22Rv1 (cell line): ENCODE results near the gene EMP3.
"Not testable (repeated sequence)": the region's sequence is repeated elsewhere in the genome, so short reads cannot be mapped to it uniquely, and the experiment has no call there.

Experiments used
- H3K27ac ChIP-seq: fragments of 450-650 bp; 2 replicates; pipeline ENCODE4 v1.5.1; 2017
- ZFX ChIP-seq: fragments of 450-650 bp; IDR thresholded peaks from 2 replicates; pipeline ENCODE4 v1.6.1; 2017; ENCODE audit warnings: antibody characterized with exemption, borderline replicate concordance
- TF ChIP-seq, protein P1 (sequence below): fragments of 450-650 bp; IDR thresholded peaks from 2 replicates; pipeline ENCODE4 v1.5.1; 2017; ENCODE audit warnings: mild to moderate bottlenecking

The EMP3 gene

DNA sequence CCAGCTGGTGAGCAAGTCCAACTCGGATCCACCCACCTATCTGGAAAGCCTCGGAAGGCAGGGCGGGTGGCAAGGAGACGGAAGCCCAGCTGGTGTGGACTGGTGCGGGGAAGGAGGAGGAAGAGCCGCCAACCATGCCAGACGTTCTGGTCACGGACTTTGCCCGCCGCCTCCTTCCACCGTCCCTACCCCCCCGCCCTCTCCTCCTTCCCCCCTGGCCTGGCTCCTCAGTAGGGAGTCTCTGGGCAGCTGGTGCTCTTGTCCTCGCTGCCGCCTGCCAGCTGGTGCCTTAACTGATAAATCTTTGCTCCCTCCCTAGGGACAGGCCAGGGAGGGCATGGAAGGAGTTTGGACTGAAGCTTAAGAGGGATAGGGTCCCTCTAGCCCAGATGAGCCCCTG lies 43.6 kb downstream of the EMP3 start:
- no peak overlapping the region for H3K27ac ChIP-seq

DNA sequence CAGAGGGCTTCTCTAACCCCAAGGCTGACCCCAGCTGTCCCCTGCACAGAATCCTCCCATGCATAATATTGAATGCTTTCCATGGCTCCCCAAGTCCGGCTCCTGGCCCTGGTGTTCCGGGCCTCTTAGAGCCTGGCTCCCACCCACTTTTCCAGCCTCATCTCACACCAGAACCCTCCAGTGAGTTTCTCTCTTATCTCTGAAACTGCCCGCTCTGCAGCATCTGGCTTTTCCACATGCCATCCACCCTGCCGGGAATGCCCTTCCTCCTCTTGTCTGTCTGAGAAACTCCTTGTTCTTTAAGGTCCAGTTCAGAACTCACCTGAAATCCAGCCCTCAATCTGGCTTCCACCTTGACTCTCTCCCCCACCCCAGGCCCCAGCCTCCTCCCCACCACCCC lies 45.6 kb downstream of the EMP3 start:
- TF ChIP-seq ZFX, result no peak
- TF ChIP-seq, protein P1, sequence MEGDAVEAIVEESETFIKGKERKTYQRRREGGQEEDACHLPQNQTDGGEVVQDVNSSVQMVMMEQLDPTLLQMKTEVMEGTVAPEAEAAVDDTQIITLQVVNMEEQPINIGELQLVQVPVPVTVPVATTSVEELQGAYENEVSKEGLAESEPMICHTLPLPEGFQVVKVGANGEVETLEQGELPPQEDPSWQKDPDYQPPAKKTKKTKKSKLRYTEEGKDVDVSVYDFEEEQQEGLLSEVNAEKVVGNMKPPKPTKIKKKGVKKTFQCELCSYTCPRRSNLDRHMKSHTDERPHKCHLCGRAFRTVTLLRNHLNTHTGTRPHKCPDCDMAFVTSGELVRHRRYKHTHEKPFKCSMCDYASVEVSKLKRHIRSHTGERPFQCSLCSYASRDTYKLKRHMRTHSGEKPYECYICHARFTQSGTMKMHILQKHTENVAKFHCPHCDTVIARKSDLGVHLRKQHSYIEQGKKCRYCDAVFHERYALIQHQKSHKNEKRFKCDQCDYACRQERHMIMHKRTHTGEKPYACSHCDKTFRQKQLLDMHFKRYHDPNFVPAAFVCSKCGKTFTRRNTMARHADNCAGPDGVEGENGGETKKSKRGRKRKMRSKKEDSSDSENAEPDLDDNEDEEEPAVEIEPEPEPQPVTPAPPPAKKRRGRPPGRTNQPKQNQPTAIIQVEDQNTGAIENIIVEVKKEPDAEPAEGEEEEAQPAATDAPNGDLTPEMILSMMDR, result no peak
- H3K27ac ChIP-seq, result no peak overlapping the region

More for the DNA sequence above, 43.6 kb downstream of the EMP3 start:
- TF ChIP-seq, protein P1, result no peak
- no peak for TF ChIP-seq ZFX

DNA sequence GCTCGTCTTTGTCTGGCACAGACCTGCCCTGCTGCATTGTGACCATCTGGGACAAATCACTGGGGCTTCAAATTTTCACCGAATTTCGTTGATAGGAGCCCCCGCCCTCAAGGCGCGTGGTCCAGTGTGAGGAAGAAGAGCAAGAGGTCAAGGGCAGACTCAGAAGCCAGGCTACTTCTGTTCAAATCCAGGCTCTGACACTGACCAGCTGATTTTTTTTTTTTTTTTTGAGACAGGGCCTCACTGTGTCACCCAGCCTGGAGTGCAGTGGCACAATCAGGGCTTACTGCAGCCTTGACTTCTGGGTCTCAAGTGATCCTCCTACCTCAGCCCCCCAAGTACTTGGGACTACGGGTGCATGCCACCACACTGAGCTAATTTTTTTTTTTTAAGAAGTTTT lies 46.0 kb downstream of the EMP3 start:
- H3K27ac ChIP-seq, result no peak overlapping the region
- TF ChIP-seq, protein P1, result no peak

DNA sequence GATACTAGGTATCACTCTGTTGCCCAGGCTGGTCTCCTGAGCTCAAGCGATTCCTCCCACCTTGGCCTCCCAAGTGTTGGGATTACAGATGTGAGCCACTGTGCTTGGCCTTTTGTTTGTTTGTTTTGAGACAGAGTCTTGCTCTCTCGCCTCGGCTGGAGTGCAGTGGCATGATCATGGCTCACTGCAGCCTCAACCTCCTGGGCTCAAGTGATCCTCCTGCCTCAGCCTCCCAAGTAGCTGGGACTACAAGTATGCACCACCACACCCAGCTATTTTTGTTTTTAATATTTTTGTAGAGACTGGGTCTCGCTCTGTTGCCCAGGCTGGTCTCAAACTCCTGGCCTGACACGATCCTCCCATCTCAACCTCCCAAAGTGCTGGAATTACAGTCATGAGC lies 46.4 kb downstream of the EMP3 start:
- not testable (repeated sequence) for H3K27ac ChIP-seq

DNA sequence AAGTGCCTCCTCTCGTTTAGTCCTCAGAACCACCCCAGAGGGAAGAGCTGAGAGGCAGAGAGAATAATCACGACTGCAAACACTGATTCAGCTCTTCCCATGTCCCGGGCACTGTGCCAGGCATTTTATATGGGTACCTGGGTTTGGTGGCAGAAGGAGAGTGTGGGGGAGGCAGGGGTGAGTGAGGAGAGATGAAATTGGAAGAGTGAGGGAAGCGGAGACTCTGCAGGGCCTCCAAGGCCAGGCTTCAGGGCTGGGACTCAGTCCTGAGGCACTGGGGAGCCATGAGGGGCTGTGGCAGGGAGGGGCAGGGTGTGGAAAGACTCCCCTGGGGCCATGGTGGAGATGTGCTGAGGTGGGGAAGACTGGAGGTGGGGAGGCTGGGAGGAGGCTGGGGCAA lies 47.6 kb downstream of the EMP3 start:
- H3K27ac ChIP-seq, result no peak overlapping the region
- no peak for TF ChIP-seq ZFX
- TF ChIP-seq, protein P1, result no peak

DNA sequence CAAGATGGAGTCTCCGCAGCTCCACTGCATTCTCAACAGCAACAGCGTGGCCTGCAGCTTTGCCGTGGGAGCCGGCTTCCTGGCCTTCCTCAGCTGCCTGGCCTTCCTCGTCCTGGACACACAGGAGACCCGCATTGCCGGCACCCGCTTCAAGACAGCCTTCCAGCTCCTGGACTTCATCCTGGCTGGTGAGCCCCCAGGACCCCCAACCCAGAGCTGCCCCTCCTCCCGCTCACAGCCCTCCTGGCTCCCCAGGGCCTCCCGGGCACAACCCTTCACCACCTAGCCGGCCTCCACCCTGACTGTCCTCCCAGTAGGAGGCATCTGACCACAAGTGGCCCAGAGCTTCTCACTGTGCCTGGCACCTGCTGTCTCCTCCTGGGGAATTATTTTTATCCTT lies 48.2 kb downstream of the EMP3 start:
- TF ChIP-seq, protein P1, result no peak
- TF ChIP-seq ZFX, result no peak

DNA sequence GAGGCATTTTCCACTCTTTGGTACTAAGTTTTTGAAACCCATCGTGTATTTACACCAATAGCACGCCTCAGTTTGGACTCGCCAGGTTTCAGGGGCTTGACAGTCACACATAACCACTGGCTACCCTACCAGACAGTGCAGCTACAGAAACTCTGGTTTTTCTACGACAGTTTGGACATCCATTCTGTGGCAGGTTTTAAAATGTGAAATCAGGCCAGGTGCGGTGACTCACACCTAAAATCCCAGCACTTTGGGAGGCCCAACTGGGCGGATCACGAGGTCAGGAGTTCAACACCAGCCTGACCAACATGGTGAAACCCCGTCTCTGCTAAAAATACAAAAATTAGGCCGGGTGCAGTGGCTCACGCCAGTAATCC lies 52.8 kb downstream of the EMP3 start:
- no peak overlapping the region for H3K27ac ChIP-seq
- TF ChIP-seq ZFX, result no peak
- TF ChIP-seq, protein P1, result no peak

More for the DNA sequence above, 48.2 kb downstream of the EMP3 start:
- H3K27ac ChIP-seq, result no peak overlapping the region

DNA sequence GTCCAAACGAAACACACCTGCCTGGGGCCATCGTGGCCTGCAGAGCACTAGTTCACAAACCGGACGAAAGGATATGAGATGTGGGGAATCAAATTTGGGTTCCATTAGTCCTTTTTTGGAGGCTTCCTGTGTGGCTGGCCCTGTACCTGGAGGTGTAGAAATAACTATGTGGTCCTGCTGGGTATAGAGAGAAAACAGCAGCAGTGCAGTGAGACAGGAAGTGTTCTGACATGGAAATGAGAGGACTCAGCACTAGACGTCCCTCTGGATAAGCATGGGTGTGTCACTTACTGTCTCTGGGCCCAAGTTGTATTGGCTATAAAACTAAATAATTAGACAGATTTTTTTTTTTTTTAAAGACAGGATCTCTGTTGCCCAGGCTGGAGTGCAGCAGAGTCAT lies 53.7 kb downstream of the EMP3 start:
- TF ChIP-seq, protein P1, result no peak
- TF ChIP-seq ZFX, result no peak
- H3K27ac ChIP-seq, result peak overlapping the region; percentile 25; the same call in 1 of the 2 replicates
